Metanephros (tissue), 1 donor: Measurements from ENCODE around the gene CYRIA. TPM values are rescaled to one million over a fixed set of nuclear protein-coding genes. Genes with fewer than 3 reads are reported as not detected.

Experiments
- total RNA-seq: library from RNA; depleted of rRNA; stranded (reverse); fragments of >200 nt; gene quantifications from one replicate; pipeline ENCODE4 v1.2.3, GENCODE V29; 2014

CYRIA gene
- total RNA-seq, result 3.7 TPM

GRCh38 chr2:16665748-16666448 is at the start of gene CYRIA:
TSS of gene CYRIA (minus strand) at chr2:16665834. CDS start at chr2:16588119, 77,715 bp downstream.

